Measurements from ENCODE around the gene CLCN6. TPM values are rescaled to one million over a fixed set of nuclear protein-coding genes. Genes with fewer than 3 reads are reported as not detected.

Gene CLCN6
- total RNA-seq, 4 donors from 2014 or later: 14.4 to 20.4 (median 18.0) TPM

DNA sequence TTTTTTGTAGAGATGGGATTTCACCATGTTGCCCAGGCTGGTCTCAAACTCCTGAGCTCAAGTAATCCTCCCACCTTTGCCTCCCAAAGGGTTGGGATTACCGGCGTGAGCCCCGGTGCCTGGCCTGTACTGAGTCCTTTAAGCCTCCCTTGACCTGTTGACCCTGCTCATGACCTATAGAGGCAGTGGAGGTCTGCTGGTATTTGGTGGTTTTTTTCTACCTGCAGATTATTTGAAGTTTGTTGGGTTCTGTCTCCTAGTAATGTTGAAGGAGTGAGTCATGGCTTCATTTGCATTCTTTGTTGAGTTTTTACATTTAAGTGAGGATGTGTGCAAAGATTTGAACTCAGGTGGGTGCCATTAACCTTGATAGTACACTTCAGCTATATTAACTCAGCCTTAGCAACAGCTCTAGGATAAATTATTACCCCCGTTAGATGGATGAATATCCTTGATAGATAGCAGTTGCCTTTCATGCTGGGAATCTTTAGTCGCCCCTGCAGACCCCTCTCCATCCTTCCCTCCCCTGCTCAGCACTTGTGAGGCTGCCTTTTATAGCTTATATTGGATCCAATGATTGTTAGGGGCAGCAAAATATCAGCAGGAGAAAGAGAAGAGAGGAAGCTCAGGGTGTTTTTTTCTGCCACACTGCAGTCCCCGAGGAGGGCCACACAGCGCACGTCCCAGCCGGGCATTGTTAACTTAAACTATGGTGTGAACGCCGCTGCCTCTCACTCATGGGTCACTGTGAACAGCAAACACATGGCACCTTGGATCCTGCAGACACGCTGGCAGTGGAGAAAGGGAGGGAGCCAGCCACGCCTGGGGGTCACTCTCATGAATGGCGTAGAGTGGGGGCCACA lies 67.6 kb downstream of the CLCN6 start:
- no peak for DNase-seq (ENCODE audit: low spot score)
- TF ChIP-seq, protein P1, sequence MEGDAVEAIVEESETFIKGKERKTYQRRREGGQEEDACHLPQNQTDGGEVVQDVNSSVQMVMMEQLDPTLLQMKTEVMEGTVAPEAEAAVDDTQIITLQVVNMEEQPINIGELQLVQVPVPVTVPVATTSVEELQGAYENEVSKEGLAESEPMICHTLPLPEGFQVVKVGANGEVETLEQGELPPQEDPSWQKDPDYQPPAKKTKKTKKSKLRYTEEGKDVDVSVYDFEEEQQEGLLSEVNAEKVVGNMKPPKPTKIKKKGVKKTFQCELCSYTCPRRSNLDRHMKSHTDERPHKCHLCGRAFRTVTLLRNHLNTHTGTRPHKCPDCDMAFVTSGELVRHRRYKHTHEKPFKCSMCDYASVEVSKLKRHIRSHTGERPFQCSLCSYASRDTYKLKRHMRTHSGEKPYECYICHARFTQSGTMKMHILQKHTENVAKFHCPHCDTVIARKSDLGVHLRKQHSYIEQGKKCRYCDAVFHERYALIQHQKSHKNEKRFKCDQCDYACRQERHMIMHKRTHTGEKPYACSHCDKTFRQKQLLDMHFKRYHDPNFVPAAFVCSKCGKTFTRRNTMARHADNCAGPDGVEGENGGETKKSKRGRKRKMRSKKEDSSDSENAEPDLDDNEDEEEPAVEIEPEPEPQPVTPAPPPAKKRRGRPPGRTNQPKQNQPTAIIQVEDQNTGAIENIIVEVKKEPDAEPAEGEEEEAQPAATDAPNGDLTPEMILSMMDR (IDR thresholded peaks at IDR 0.05): no peak
- no peak for ATAC-seq (ENCODE audit: low FRiP score)

DNA sequence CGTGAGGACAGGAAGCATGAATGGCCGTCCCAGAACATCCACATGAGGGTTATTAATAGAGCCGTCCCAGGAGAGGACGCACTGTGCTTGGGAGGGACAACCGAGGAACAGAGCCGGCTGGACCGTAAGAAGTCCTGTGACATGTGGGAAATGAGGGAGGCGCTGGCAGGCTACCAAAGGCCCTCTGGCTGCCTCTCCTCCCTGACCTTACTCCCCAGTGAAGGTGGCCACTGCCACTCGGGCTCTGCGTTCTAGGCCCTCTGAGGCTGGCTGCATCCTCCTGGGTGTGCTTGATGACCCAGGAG lies 68.2 kb downstream of the CLCN6 start:
- DNase-seq (ENCODE audit: low spot score) (no peak), ATAC-seq (ENCODE audit: low FRiP score) (no peak)
- TF ChIP-seq, protein P1 (IDR thresholded peaks at IDR 0.05): no peak

DNA sequence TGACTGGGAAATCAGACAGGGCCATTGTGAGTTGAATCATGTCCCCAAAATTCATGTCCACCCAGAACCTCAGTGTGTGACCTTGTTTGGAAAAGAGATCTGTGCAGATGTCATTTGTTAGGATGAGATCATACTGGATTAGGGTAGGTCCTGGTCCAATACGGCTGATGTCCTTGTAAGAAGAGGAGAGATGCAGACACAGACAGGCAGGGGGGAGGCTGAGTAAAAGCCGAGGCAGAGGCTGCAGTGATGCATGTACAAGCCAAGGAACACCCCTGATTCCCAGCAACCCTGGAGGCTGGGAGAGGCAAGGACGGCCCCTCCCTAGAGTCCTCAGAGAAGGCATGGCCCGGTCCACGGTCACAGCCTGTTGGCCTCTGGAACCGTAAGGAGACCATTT lies 68.6 kb downstream of the CLCN6 start:
- no peak for ATAC-seq (ENCODE audit: low FRiP score)
- TF ChIP-seq, protein P1 (IDR thresholded peaks at IDR 0.05): no peak

DNA sequence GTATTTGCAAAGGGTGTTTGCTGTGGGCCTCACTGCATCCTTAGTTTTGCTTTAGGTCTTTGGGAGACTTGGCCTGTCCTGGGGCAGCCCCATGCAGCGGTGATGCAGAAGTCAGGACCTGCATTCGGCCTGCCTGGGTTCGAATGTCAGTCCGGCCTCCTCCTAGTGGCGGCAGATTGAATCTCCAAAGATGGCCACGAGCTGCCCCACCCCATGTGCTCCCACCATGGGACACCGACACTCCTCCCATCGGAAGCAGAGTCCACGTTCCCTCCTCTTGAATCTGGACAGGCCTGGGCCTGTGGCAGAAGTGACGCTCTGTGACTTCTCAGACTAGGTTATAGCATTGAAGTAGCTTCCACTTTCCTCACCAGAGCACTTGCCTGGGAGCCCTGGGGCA lies 69.1 kb downstream of the CLCN6 start:
- DNase-seq (ENCODE audit: low spot score) (no peak), ATAC-seq (ENCODE audit: low FRiP score) (no peak)
- TF ChIP-seq, protein P1 (IDR thresholded peaks at IDR 0.05): no peak

More for the DNA sequence above, 68.6 kb downstream of the CLCN6 start:
- no peak for DNase-seq (ENCODE audit: low spot score)

DNA sequence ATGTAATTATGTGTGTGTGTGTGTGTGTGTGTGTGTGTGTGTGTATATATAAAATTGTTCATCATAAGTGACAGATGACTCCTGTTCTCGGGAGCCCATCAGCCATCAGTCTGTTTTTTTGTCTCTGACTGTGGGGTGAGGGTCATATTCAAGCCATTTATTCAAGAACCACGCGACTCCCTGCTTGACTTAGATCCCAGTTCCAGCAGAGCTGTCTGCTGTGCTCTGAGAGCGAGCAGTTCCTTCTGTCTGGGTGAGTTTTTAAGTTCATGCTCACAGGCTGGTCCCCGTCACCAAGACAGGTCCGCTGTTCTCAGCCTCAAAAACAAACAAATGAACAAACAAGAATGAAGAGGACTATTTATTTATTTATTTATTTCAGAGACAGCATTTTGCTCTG lies 71.1 kb downstream of the CLCN6 start:
- no peak for DNase-seq (ENCODE audit: low spot score)
- TF ChIP-seq, protein P1 (IDR thresholded peaks at IDR 0.05): no peak
- ATAC-seq (ENCODE audit: low FRiP score): no peak

DNA sequence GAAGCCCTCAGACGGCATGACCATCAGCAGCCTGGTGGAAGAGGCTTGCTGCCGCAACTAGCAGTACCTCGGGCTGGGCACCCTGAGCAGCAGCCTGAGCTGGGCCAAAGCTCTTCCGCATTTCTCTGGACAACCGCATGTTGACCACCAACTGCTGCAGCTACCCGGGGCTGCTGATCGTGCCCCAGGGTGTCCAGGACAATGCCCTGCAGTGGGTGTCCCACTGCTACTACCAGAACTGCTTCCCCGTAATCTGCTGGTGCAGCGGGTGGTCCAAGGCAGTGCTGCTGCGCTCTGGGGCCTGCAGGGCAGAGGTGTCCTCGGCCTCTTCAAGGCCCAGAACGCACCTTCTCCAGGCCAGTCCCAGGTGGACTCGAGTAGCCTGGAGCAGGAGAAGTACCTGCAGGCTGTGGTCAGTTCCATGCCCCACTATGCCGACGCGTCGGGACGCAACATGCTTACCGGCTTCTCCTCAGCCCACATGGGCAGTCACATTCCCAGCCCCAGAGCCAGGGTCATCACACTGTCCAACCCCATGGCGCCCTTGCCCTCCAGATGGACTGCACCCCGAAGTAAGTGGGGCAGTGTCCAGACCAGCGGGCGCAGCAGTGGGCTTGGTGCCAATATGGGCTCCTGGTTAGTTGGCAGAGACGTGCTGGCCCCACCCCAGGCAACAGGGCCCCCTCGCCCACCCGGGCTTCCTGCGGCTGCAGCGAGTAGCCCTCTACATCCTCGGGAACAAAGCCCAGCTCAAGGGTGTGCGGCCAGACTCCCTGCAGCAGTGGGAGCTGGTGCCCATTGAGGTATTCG lies 72.3 kb downstream of the CLCN6 start:
- DNase-seq (ENCODE audit: low spot score) (no peak), ATAC-seq (ENCODE audit: low FRiP score) (no peak)
- TF ChIP-seq, protein P1 (IDR thresholded peaks at IDR 0.05): no peak

DNA sequence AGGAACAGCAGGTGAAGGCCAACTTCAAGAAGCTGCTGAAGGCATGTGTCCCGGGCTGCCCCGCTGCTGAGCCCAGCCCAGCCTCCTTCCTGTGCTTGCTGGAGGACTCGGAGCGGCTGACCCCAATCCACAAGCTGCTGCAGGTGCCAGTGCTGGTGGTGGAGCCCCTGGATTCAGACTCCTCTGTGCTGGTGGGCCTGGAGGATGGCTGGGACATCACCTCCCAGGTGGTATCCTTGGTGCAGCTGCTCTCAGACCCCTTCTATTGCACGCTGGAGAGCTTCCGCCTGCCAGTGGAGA lies 72.8 kb downstream of the CLCN6 start:
- TF ChIP-seq, protein P1 (IDR thresholded peaks at IDR 0.05): no peak
- no peak for DNase-seq (ENCODE audit: low spot score)
- ATAC-seq (ENCODE audit: low FRiP score): no peak
